GM12878 (cell line): ENCODE results near the gene MYH7B.

Experiments
- CTCF ChIP-seq, 3 experiments: IDR thresholded peaks in 2 of 3; conservative IDR thresholded peaks in 1 of 3; 2 replicates each; pipeline ENCODE4 v1.5.1; 2011; ENCODE audit warnings: low read depth in 3 of 3, low read length in 3 of 3, mild to moderate bottlenecking in 3 of 3, control low read depth in 2 of 3, moderate library complexity in 2 of 3, inconsistent platforms in 1 of 3, mixed read lengths in 1 of 3; ENCODE audit not compliant: control insufficient read depth in 2 of 3, insufficient read depth in 1 of 3; ENCODE audit errors: extremely low read depth in 1 of 3
- EZH2 ChIP-seq: IDR thresholded peaks from 2 replicates; pipeline ENCODE4 v1.6.1; 2012; ENCODE audit warnings: low read depth, mild to moderate bottlenecking, control low read depth, inconsistent platforms, low read length, borderline replicate concordance; ENCODE audit not compliant: control insufficient read depth
- FOXK2 ChIP-seq: fragments of 450-650 bp; IDR thresholded peaks from 2 replicates; pipeline ENCODE4 v1.6.1; 2017; ENCODE audit warnings: mild to moderate bottlenecking, moderate library complexity
- HDGF ChIP-seq: fragments of 450-650 bp; IDR thresholded peaks from 2 replicates; pipeline ENCODE4 v1.6.1; 2016; ENCODE audit warnings: antibody characterized with exemption
- MAX ChIP-seq: IDR thresholded peaks from 2 replicates; pipeline ENCODE4 v1.6.1; 2012; ENCODE audit warnings: low read depth, low read length, improper control_type of control experiment
- POLR2AphosphoS5 ChIP-seq: IDR thresholded peaks from 2 replicates; pipeline ENCODE4 v1.6.1; 2011; ENCODE audit warnings: mild to moderate bottlenecking, low read length, inconsistent platforms
- ZNF384 ChIP-seq: IDR thresholded peaks from 2 replicates; pipeline ENCODE4 v1.6.1; 2012; ENCODE audit warnings: low read depth, mild to moderate bottlenecking, low read length, improper control_type of control experiment, borderline replicate concordance

- no peak for TF ChIP-seq POLR2AphosphoS5
- no peak for TF ChIP-seq CTCF (IDR thresholded peaks at IDR 0.05 in 2 of 3, conservative IDR thresholded peaks at IDR 0.05 in 1 of 3; ENCODE audit: control insufficient read depth in 2 of 3, extremely low read depth in 1 of 3, insufficient read depth in 1 of 3, low read depth in 3 of 3, low read length in 3 of 3)
- no peak for TF ChIP-seq HDGF
- no peak for TF ChIP-seq EZH2
- TF ChIP-seq MAX, result no peak
- no peak for TF ChIP-seq FOXK2
- TF ChIP-seq ZNF384, result no peak
These were observed 16.0 kb downstream of the MYH7B start for GRCh38 chr20:34971561-34972235.
